HepG2 (cell line): Measurements from ENCODE around the gene PPP4R4. TPM values are rescaled to one million over a fixed set of nuclear protein-coding genes. Genes with fewer than 3 reads are reported as not detected.

ENCODE experiments used
- ATAC-seq: fragments of 200-7000 bp; cut with Tn5 transposase; 3 replicates; pipeline ENCODE4 v1.9.1; 2020; ENCODE audit warnings: mild to moderate bottlenecking, moderate library complexity
- BruUV-seq: library from RNA; stranded (reverse); fragments of 400-500 nt; replicated peaks from 2 replicates; lab custom pipeline; 2021; lab: Mats Ljungman, UMichigan
- CTCF ChIA-PET: fragments of 300-600 bp; formaldehyde crosslinking; extraction: SDS; loops from one replicate; lab custom pipeline; 2021; ENCODE audit warnings: low total read pairs, inconsistent platforms, low intra/inter-chr PET ratio; lab: Yijun Ruan, JAX
- POLR2A ChIA-PET: fragments of 350-600 bp; sonication (Branson Sonifier 250); formaldehyde crosslinking; loops from one replicate; lab custom pipeline; 2020; ENCODE audit warnings: antibody characterized with exemption, inconsistent platforms; lab: Yijun Ruan, JAX
- DNase-seq: peaks from one replicate; pipeline ENCODE4 v3.0.0-alpha.2; 2015; ENCODE audit warnings: low spot score
- FAIRE-seq: peaks from 3 replicates; lab custom pipeline; 2011; peaks lifted over from hg19 to GRCh38; lab: Jason Lieb, UNC
- H2AFZ ChIP-seq: one replicate; pipeline ENCODE4 v1.6.1; 2011; ENCODE audit warnings: low read length, inconsistent platforms
- H3K27ac ChIP-seq: fragments of 300-600 bp; 3 replicates; pipeline ENCODE4 v1.8.0; 2011; ENCODE audit warnings: mixed run types, mild to moderate bottlenecking, mixed read lengths, low read length, inconsistent platforms; ENCODE audit not compliant: insufficient read depth; ENCODE audit errors: extremely low read length
- H3K27me3 ChIP-seq, 2 experiments: fragments of 200-600 bp in 1 of 2; 2 replicates in 1 of 2; 3 replicates in 1 of 2; pipeline versions ENCODE4 v1.6.0 to v1.8.0; 2011; ENCODE audit warnings: low read length in 2 of 2, mild to moderate bottlenecking in 2 of 2, moderate library complexity in 2 of 2, inconsistent platforms in 1 of 2; ENCODE audit not compliant: insufficient read depth in 2 of 2, control insufficient read depth in 1 of 2
- H3K36me3 ChIP-seq, 2 experiments: fragments of 200-600 bp in 1 of 2; replicated peaks in 1 of 2; 2 replicates in 1 of 2; 3 replicates in 1 of 2; pipeline versions ENCODE4 v1.5.1 to v1.8.0; 2011; ENCODE audit warnings: low read length in 2 of 2, inconsistent platforms in 1 of 2; ENCODE audit not compliant: insufficient read depth in 2 of 2, control insufficient read depth in 1 of 2
- H3K4me1 ChIP-seq: 2 replicates; pipeline ENCODE4 v1.5.1; 2012; ENCODE audit warnings: low read length, inconsistent platforms; ENCODE audit not compliant: insufficient read depth
- H3K4me2 ChIP-seq: 2 replicates; pipeline ENCODE4 v1.6.0; 2011; ENCODE audit warnings: low read depth, low read length, inconsistent platforms
- H3K4me3 ChIP-seq, 3 experiments: fragments of 200-600 bp in 1 of 3; sonication (generic), shearing (Covaris generic) in 1 of 3; replicated peaks in 1 of 3; 2 replicates each; pipeline ENCODE4 v1.5.1; 2011 to 2016; ENCODE audit warnings: low read length in 3 of 3, inconsistent platforms in 2 of 3, low read depth in 2 of 3, mild to moderate bottlenecking in 2 of 3, control low read depth in 1 of 3, mixed read lengths in 1 of 3; ENCODE audit not compliant: insufficient read depth in 1 of 3
- H3K79me2 ChIP-seq: one replicate; pipeline ENCODE4 v1.6.1; 2011; ENCODE audit warnings: low read length, inconsistent platforms; ENCODE audit not compliant: insufficient read depth
- H3K9ac ChIP-seq: 2 replicates; pipeline ENCODE4 v1.6.0; 2011; ENCODE audit warnings: mild to moderate bottlenecking, low read depth, low read length, inconsistent platforms; ENCODE audit not compliant: insufficient read depth
- H3K9me3 ChIP-seq: 2 replicates; pipeline ENCODE4 v1.5.1; 2012; ENCODE audit warnings: mild to moderate bottlenecking, low read length
- H4K20me1 ChIP-seq: 2 replicates; pipeline ENCODE4 v1.6.0; 2011; ENCODE audit warnings: inconsistent platforms, mild to moderate bottlenecking, low read length, moderate library complexity; ENCODE audit not compliant: insufficient read depth
- CENPX ChIP-seq: sonication (generic); formaldehyde crosslinking; IDR thresholded peaks from 2 replicates; pipeline ENCODE4 v1.9.0; 2021; ENCODE audit warnings: mild to moderate bottlenecking, missing genetic modification reagents, moderate library complexity
- CHD4 ChIP-seq: fragments of 200-600 bp; sonication (generic); IDR thresholded peaks from 2 replicates; pipeline ENCODE4 v1.7.0; 2017; ENCODE audit warnings: mild to moderate bottlenecking, low read length, borderline replicate concordance
- DMTF1 ChIP-seq: sonication (generic); formaldehyde crosslinking; IDR thresholded peaks from 2 replicates; pipeline ENCODE4 v1.4.0; 2020; ENCODE audit warnings: mild to moderate bottlenecking, missing genetic modification reagents
- FOSL1 ChIP-seq: sonication (generic); formaldehyde crosslinking; IDR thresholded peaks from 2 replicates; pipeline ENCODE4 v1.9.0; 2021; ENCODE audit warnings: missing genetic modification reagents, borderline replicate concordance
- JDP2 ChIP-seq: sonication (generic); formaldehyde crosslinking; IDR thresholded peaks from 2 replicates; pipeline ENCODE4 v1.8.1; 2022; ENCODE audit warnings: missing genetic modification reagents, borderline replicate concordance
- JUN ChIP-seq: sonication (generic); formaldehyde crosslinking; IDR thresholded peaks from 2 replicates; pipeline ENCODE4 v1.4.0; 2020; ENCODE audit warnings: mild to moderate bottlenecking, missing genetic modification reagents
- MYC ChIP-seq: sonication (generic); formaldehyde crosslinking; IDR thresholded peaks from 2 replicates; pipeline ENCODE4 v1.9.0; 2021; ENCODE audit warnings: missing genetic modification reagents, borderline replicate concordance
- NFRKB ChIP-seq: fragments of 450-650 bp; IDR thresholded peaks from 2 replicates; pipeline ENCODE4 v1.6.1; 2017
- SUZ12 ChIP-seq: fragments of 150-350 bp; IDR thresholded peaks from 2 replicates; pipeline ENCODE4 v1.6.1; 2014; ENCODE audit warnings: low read depth, low read length
- TCF7 ChIP-seq: sonication (generic); IDR thresholded peaks from 2 replicates; pipeline ENCODE4 v1.6.1; 2016; ENCODE audit warnings: antibody characterized with exemption, low read depth
- YEATS2 ChIP-seq: sonication (generic); formaldehyde crosslinking; IDR thresholded peaks from 2 replicates; pipeline ENCODE4 v1.4.0; 2020; ENCODE audit warnings: missing genetic modification reagents, borderline replicate concordance
- ZBTB20 ChIP-seq: sonication (generic); formaldehyde crosslinking; IDR thresholded peaks from 2 replicates; pipeline ENCODE4 v1.8.1; 2023; ENCODE audit warnings: missing genetic modification reagents, low read depth, mild to moderate bottlenecking, borderline replicate concordance
- ZBTB21 ChIP-seq: sonication (generic); formaldehyde crosslinking; IDR thresholded peaks from 2 replicates; pipeline ENCODE4 v1.4.0; 2020; ENCODE audit warnings: missing genetic modification reagents
- ZBTB4 ChIP-seq: sonication (generic); formaldehyde crosslinking; IDR thresholded peaks from 2 replicates; pipeline ENCODE4 v1.4.0; 2020; ENCODE audit warnings: missing genetic modification reagents, mild to moderate bottlenecking, borderline replicate concordance
- ZKSCAN8 ChIP-seq: IDR thresholded peaks from 2 replicates; pipeline ENCODE4 v1.6.1; 2016; ENCODE audit warnings: borderline replicate concordance, missing genetic modification reagents, missing compliant biosample characterization
- ZNF256 ChIP-seq: sonication (generic); formaldehyde crosslinking; conservative IDR thresholded peaks from 2 replicates; pipeline ENCODE4 v1.4.0; 2020; ENCODE audit warnings: missing genetic modification reagents
- ZNF317 ChIP-seq: sonication (generic); formaldehyde crosslinking; IDR thresholded peaks from 2 replicates; pipeline ENCODE4 v1.5.0; 2020; ENCODE audit warnings: mild to moderate bottlenecking, missing genetic modification reagents
- ZNF564 ChIP-seq: sonication (generic); formaldehyde crosslinking; IDR thresholded peaks from 2 replicates; pipeline ENCODE4 v1.8.1; 2023; ENCODE audit warnings: mild to moderate bottlenecking, missing genetic modification reagents
- ZNF619 ChIP-seq: sonication (generic); formaldehyde crosslinking; IDR thresholded peaks from 2 replicates; pipeline ENCODE4 v1.4.0; 2020; ENCODE audit warnings: mild to moderate bottlenecking, missing genetic modification reagents
- ZNF724P ChIP-seq: sonication (generic); formaldehyde crosslinking; IDR thresholded peaks from 2 replicates; pipeline ENCODE4 v1.8.0; 2022; ENCODE audit warnings: missing genetic modification reagents, borderline replicate concordance
- ZNF792 ChIP-seq: IDR thresholded peaks from 2 replicates; pipeline ENCODE4 v1.6.1; 2016
- ZNF879 ChIP-seq: sonication (generic); formaldehyde crosslinking; IDR thresholded peaks from 2 replicates; pipeline ENCODE4 v1.8.1; 2023; ENCODE audit warnings: missing genetic modification reagents
- ZNF891 ChIP-seq: sonication (generic); formaldehyde crosslinking; IDR thresholded peaks from 2 replicates; pipeline ENCODE4 v1.5.0; 2020; ENCODE audit warnings: mild to moderate bottlenecking, missing genetic modification reagents
- WGBS: methylation state at CpG from one replicate; pipeline ENCODE4 v1.1.6; 2017; ENCODE audit warnings: low lambda C conversion rate; 5-methylcytosine and 5-hydroxymethylcytosine counted together
- in situ Hi-C: cut with HindIII; loops from 2 replicates; pipeline ENCODE4 v1.10.0; 2017; ENCODE audit warnings: low pct_unique_long_range_greater_than_20kb; ENCODE audit not compliant: extremely low pct_ligation_motif_present
- intact Hi-C: fragments of 100-400 bp; cut with micrococcal nuclease; formaldehyde crosslinking; loops from one replicate; pipeline ENCODE4 v1.10.0; 2022; ENCODE audit not compliant: unreplicated experiment
- polyA plus RNA-seq, 8 experiments: library from polyadenylated mRNA; depleted of rRNA in 3 of 8; stranded (reverse) in 7 of 8; unstranded in 1 of 8; fragments of >200 nt; fragmentation: Illumina TruSeq in 4 of 8; extraction: Trizol in 4 of 8; gene quantifications; 2 replicates each; pipeline versions ENCODE4 v1.2.1 to v1.2.3, GENCODE V29; 2011 to 2016; ENCODE audit warnings: low read depth in 4 of 8, missing spikeins in 1 of 8, mixed read lengths in 1 of 8; ENCODE audit not compliant: insufficient read depth in 1 of 8
- total RNA-seq, 5 experiments: library from RNA; depleted of rRNA; stranded (reverse); fragments of >200 nt; fragmentation: Illumina TruSeq; extraction: Trizol; gene quantifications; 2 replicates each; pipeline ENCODE4 v1.2.3, GENCODE V29; 2016; ENCODE audit warnings: low read depth in 1 of 5

Gene PPP4R4
- total and polyA plus RNA-seq, 2 of the 13 experiments (the other 11 are each of a cell fraction or from before 2014, with no cell fraction given): 9.5 to 19.8 TPM

- TF ChIP-seq DMTF1 (CRISPR knock-in tag) (no peak), ZKSCAN8 (CRISPR knock-in tag) (no peak), FOSL1 (CRISPR knock-in tag) (no peak), ZBTB21 (CRISPR knock-in tag) (no peak), SUZ12 (no peak), ZNF891 (no peak), ZBTB20 (no peak), ZNF256 (CRISPR knock-in tag) (no peak), ZNF879 (CRISPR knock-in tag) (no peak), JUN (CRISPR knock-in tag) (no peak)
Measured at GRCh38 chr14:94237983-94238382, 63.9 kb downstream of the PPP4R4 start (continued).

GRCh38 chr14:94239406-94239805 lies 65.3 kb downstream of the PPP4R4 start:
- BruUV-seq: no TSS peak
- TF ChIP-seq TCF7 (no peak), NFRKB (no peak), ZNF619 (no peak), ZNF724P (no peak), MYC (CRISPR knock-in tag) (no peak), ZNF317 (CRISPR knock-in tag) (no peak), ZNF792 (no peak), CHD4 (no peak), CENPX (CRISPR knock-in tag) (no peak), ZBTB4 (CRISPR knock-in tag) (no peak), ZNF564 (no peak), YEATS2 (CRISPR knock-in tag) (no peak), JDP2 (CRISPR knock-in tag) (no peak)

More at GRCh38 chr14:94239406-94239805, 65.3 kb downstream of the PPP4R4 start:
- 98% methylated on average over 2 of the region's 2 CpGs for WGBS
- H2AFZ ChIP-seq: no peak overlapping the region
- in situ Hi-C loops: no loop called here
- H3K4me2 ChIP-seq: no peak overlapping the region
- H3K79me2 ChIP-seq: no peaks in the 10 kb centered on the region
- ATAC-seq: no peak
- H3K4me3 ChIP-seq: no peak overlapping the region
- H3K9ac ChIP-seq: no peak overlapping the region
- intact Hi-C loops: no loop called here
- H3K27ac ChIP-seq: no peak overlapping the region
- no peak for FAIRE-seq
- DNase-seq: no peak
- no peaks in the 10 kb centered on the region for H3K27me3 ChIP-seq
- H3K36me3 ChIP-seq: peaks cover 1 to 11% of the 10 kb centered on the region in 2 experiments; a peak in 1 of 5 replicates
- H3K9me3 ChIP-seq: no peaks in the 10 kb centered on the region
- no peaks in the 10 kb centered on the region for H3K4me1 ChIP-seq
- CTCF ChIA-PET: no interaction called here
- H4K20me1 ChIP-seq: no peaks in the 10 kb centered on the region
- POLR2A ChIA-PET: no interaction called here
